ENCODE results near the gene ROBO3. TPM values are rescaled to one million over a fixed set of nuclear protein-coding genes. Genes with fewer than 3 reads are reported as not detected.

Gene ROBO3
- total and polyA plus RNA-seq, 3 experiments from 2014 or later, result 2.2 to 9.4 (median 7.7) TPM

DNA sequence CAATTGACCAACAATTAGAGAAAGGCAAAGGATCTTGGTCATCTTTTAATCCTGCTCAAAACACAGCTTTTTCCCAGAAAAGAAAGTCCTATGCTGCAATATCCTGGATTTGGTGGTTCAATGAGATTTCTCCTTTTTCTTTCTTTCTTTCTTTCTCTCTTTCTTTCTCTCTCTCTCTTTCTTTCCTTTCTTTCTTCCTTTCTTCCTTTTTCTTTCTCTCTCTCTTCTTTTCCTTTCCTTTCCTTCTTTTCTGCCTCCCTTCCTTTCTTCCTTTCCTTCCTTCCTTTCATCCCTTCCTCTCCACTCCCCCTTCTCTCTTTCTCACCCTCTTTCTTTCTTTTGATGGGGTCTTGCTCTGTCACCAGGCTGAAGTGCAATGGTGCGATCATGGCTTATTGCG is 33.3 kb upstream of the ROBO3 start:
- no peak overlapping the region for H3K4me3 Mint-ChIP-seq
- H3K36me3 Mint-ChIP-seq, result no peaks in the 10 kb centered on the region

GRCh38 chr11:124832571-124832970 is 32.7 kb upstream of the ROBO3 start:
- H3K4me1 Mint-ChIP-seq, result peaks cover 8 to 11% (median 10%) of the 10 kb centered on the region in 3 donors
- H3K4me3 Mint-ChIP-seq, result no peak overlapping the region
- POLR2A ChIA-PET, result no interaction called here
- H3K27ac Mint-ChIP-seq, result peak overlapping the region in 1 of 8 donors; percentile 47
- no peak overlapping the region for H3K4me3 ChIP-seq (ENCODE audit: low read length)
- H3K9me3 Mint-ChIP-seq, result no peaks in the 10 kb centered on the region
- H3K27me3 ChIP-seq (ENCODE audit: insufficient read depth, low read length, poor library complexity, severe bottlenecking), result peaks cover 5% of the 10 kb centered on the region
- peaks cover 30 to 52% of the 10 kb centered on the region in 2 donors for H3K27me3 Mint-ChIP-seq
- CTCF ChIA-PET, result interaction anchor here (1.6 to 10.4 kb wide), 2 partner anchors 161 to 189 kb away, joined by 6 to 105 read pairs; partner anchors contain the start of genes SIAE and SPA17
- no peak overlapping the region for H3K27ac ChIP-seq (ENCODE audit: low read depth, low read length)
- DNase-seq, result no peak
- H3K36me3 ChIP-seq (ENCODE audit: insufficient read depth, low read length), result no peaks in the 10 kb centered on the region
- no peaks in the 10 kb centered on the region for H3K4me1 ChIP-seq (ENCODE audit: insufficient read depth, low read length)
- no peaks in the 10 kb centered on the region for H3K9me3 ChIP-seq (ENCODE audit: low read length)
- no peaks in the 10 kb centered on the region for H3K36me3 Mint-ChIP-seq

More for the DNA sequence above, 33.3 kb upstream of the ROBO3 start:
- Mint-ChIP-seq H3K4me1 (peaks cover 5 to 8% (median 6%) of the 10 kb centered on the region in 3 donors), H3K27me3 (peaks cover 28 to 53% of the 10 kb centered on the region in 2 donors), H3K9me3 (no peaks in the 10 kb centered on the region), H3K27ac (no peak overlapping the region)
- ChIA-PET POLR2A (no interaction called here), CTCF (interaction anchor here (0.8 to 10.4 kb wide), 3 partner anchors 34 to 187 kb away, joined by 3 to 105 read pairs (median 4); partner anchors contain the start of genes SIAE and SPA17)
- Histone ChIP-seq H3K4me1 (ENCODE audit: insufficient read depth, low read length) (no peaks in the 10 kb centered on the region), H3K27ac (ENCODE audit: low read depth, low read length) (no peak overlapping the region), H3K9me3 (ENCODE audit: low read length) (no peaks in the 10 kb centered on the region), H3K27me3 (ENCODE audit: insufficient read depth, low read length, poor library complexity, severe bottlenecking) (no peaks in the 10 kb centered on the region), H3K36me3 (ENCODE audit: insufficient read depth, low read length) (no peaks in the 10 kb centered on the region), H3K4me3 (ENCODE audit: low read length) (no peak overlapping the region)
- no peak for DNase-seq

- Histone ChIP-seq H3K4me1 (ENCODE audit: insufficient read depth, low read length) (no peaks in the 10 kb centered on the region), H3K9me3 (ENCODE audit: low read length) (no peaks in the 10 kb centered on the region), H3K27me3 (ENCODE audit: insufficient read depth, low read length, poor library complexity, severe bottlenecking) (peaks cover 21% of the 10 kb centered on the region), H3K27ac (ENCODE audit: low read depth, low read length) (no peak overlapping the region), H3K36me3 (ENCODE audit: insufficient read depth, low read length) (no peaks in the 10 kb centered on the region), H3K4me3 (ENCODE audit: low read length) (no peak overlapping the region)
- POLR2A ChIA-PET, result no interaction called here
- H3K27ac Mint-ChIP-seq, result no peak overlapping the region
- no peaks in the 10 kb centered on the region for H3K36me3 Mint-ChIP-seq
- no peaks in the 10 kb centered on the region for H3K9me3 Mint-ChIP-seq
- DNase-seq, result no peak
- H3K27me3 Mint-ChIP-seq, result peaks cover 43 to 53% of the 10 kb centered on the region in 2 donors
- CTCF ChIA-PET, result interaction anchor here (0.8 to 10.4 kb wide), 2 partner anchors 71 to 163 kb away, joined by 3 to 105 read pairs; partner anchors contain the start of genes SIAE and SPA17
- H3K4me3 Mint-ChIP-seq, result no peak overlapping the region
- peaks cover 8 to 13% (median 10%) of the 10 kb centered on the region in 3 donors for H3K4me1 Mint-ChIP-seq
Observed at GRCh38 chr11:124834526-124835180, 30.6 kb upstream of the ROBO3 start.

DNA sequence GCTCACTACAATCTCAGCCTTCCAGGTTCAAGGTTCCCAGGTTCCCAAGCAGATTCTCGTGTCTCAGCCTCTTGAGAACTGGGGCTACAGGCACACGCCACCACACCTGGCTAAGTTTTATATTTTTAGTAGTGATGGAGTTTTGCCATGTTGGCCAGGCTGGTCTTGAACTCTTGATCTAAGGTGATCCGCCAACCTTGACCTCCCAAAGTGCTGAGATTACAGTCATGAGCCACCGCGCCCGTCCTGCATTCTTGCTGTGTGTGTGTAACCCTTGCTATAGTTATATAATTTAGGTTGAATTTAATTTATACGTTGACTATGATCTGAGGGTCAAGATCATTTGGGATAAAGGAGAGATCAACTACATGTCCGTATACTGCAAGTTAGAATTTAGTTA is 29.3 kb upstream of the ROBO3 start:
- H3K27ac ChIP-seq (ENCODE audit: low read depth, low read length), result no peak overlapping the region

DNA sequence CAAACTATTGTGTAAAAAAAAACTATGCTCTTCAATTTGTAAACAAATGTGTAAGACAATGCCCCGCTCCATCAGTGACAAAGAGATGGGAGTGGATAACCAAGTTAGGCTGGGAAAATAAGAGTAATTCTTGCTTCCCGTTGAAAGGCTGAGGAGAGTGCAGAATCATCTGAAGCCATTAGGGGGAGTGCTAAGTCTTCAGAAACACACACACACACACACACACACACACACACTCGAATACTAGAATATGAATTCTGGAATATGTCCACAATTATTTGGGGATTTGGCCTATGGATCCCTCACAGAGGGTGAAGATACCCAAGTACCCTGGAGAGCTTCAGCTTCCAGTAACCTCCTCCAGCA is 27.8 kb upstream of the ROBO3 start:
- Histone ChIP-seq H3K27ac (ENCODE audit: low read depth, low read length) (no peak overlapping the region), H3K27me3 (ENCODE audit: insufficient read depth, low read length, poor library complexity, severe bottlenecking) (peaks cover 47% of the 10 kb centered on the region), H3K4me1 (ENCODE audit: insufficient read depth, low read length) (no peaks in the 10 kb centered on the region), H3K4me3 (ENCODE audit: low read length) (no peak overlapping the region), H3K36me3 (ENCODE audit: insufficient read depth, low read length) (no peaks in the 10 kb centered on the region), H3K9me3 (ENCODE audit: low read length) (no peaks in the 10 kb centered on the region)
- Mint-ChIP-seq H3K9me3 (no peaks in the 10 kb centered on the region), H3K4me1 (peaks cover 13 to 20% (median 16%) of the 10 kb centered on the region in 3 donors), H3K27me3 (peaks cover 58 to 69% of the 10 kb centered on the region in 2 donors), H3K27ac (no peak overlapping the region), H3K36me3 (no peaks in the 10 kb centered on the region), H3K4me3 (peak overlapping the region in 1 of 7 donors; percentile 58)
- POLR2A ChIA-PET, result interaction anchor here (0.8 to 1.0 kb wide), 2 partner anchors 45 to 164 kb away, joined by 3 to 4 read pairs; partner anchors contain the start of genes SIAE and SPA17
- CTCF ChIA-PET, result interaction anchor here (1.0 to 10.4 kb wide), 15 partner anchors 13 to 197 kb away, joined by 3 to 105 read pairs (median 6); partner anchors contain the start of genes MSANTD2, SIAE and SPA17
- DNase-seq, result no peak

More for the DNA sequence above, 29.3 kb upstream of the ROBO3 start:
- H3K27ac Mint-ChIP-seq, result no peak overlapping the region
- Histone ChIP-seq H3K27me3 (ENCODE audit: insufficient read depth, low read length, poor library complexity, severe bottlenecking) (peaks cover 34% of the 10 kb centered on the region), H3K4me1 (ENCODE audit: insufficient read depth, low read length) (no peaks in the 10 kb centered on the region), H3K36me3 (ENCODE audit: insufficient read depth, low read length) (no peaks in the 10 kb centered on the region), H3K4me3 (ENCODE audit: low read length) (no peak overlapping the region), H3K9me3 (ENCODE audit: low read length) (no peaks in the 10 kb centered on the region)
- H3K27me3 Mint-ChIP-seq, result peaks cover 48 to 62% of the 10 kb centered on the region in 2 donors
- no peaks in the 10 kb centered on the region for H3K9me3 Mint-ChIP-seq
- ChIA-PET CTCF (interaction anchor here (1.0 to 10.4 kb wide), 18 partner anchors 28 to 196 kb away, joined by 3 to 105 read pairs (median 6); partner anchors contain the start of genes MSANTD2, SIAE and SPA17), POLR2A (interaction anchor here (0.9 kb wide), 1 partner anchor 167 kb away, joined by 3 read pairs; no protein-coding TSS in a partner anchor)
- peak overlapping the region in 6 of 7 donors; percentile 20 to 81 (median 69) for H3K4me3 Mint-ChIP-seq
- no peak for DNase-seq
- H3K36me3 Mint-ChIP-seq, result no peaks in the 10 kb centered on the region
- H3K4me1 Mint-ChIP-seq, result peaks cover 13 to 20% (median 16%) of the 10 kb centered on the region in 3 donors

DNA sequence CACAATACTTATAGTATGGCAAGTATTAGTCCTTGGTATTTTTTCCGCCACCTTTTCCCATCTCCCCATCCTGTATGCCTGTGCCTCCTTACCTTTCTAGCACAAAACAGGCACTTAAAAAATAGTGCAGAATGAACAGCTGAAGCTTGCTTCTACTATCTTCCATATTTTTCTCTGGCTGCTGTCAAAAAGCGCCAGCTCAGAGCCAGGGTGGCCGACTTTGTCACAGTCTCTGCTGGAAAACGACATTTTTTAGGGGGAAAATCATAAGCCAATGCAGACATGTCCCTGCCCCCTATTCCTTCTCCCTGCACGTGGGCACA is 26.5 kb upstream of the ROBO3 start:
- H3K9me3 ChIP-seq (ENCODE audit: low read length), result no peaks in the 10 kb centered on the region
- no peak overlapping the region for H3K27ac ChIP-seq (ENCODE audit: low read depth, low read length)
- H3K4me1 Mint-ChIP-seq, result peaks cover 13 to 24% (median 16%) of the 10 kb centered on the region in 3 donors
- H3K27me3 ChIP-seq (ENCODE audit: insufficient read depth, low read length, poor library complexity, severe bottlenecking), result peaks cover 60% of the 10 kb centered on the region
- peak overlapping the region in 2 of 7 donors; percentile 34 to 44 for H3K4me3 Mint-ChIP-seq
- no peaks in the 10 kb centered on the region for H3K4me1 ChIP-seq (ENCODE audit: insufficient read depth, low read length)
- peak overlapping the region in 1 of 8 donors; percentile 0 for H3K27ac Mint-ChIP-seq
- H3K36me3 ChIP-seq (ENCODE audit: insufficient read depth, low read length), result no peaks in the 10 kb centered on the region
- H3K27me3 Mint-ChIP-seq, result peaks cover 55 to 72% of the 10 kb centered on the region in 2 donors
- no peak for DNase-seq
- no peaks in the 10 kb centered on the region for H3K9me3 Mint-ChIP-seq
- CTCF ChIA-PET, result interaction anchor here (0.6 to 10.4 kb wide), 6 partner anchors 54 to 195 kb away, joined by 3 to 105 read pairs (median 8); partner anchors contain the start of genes SIAE and SPA17
- H3K36me3 Mint-ChIP-seq, result no peaks in the 10 kb centered on the region
- no peak overlapping the region for H3K4me3 ChIP-seq (ENCODE audit: low read length)
- POLR2A ChIA-PET, result no interaction called here

GRCh38 chr11:124839128-124839971 is 25.9 kb upstream of the ROBO3 start:
- ChIA-PET CTCF (interaction anchor here (0.6 to 10.4 kb wide), 8 partner anchors 26 to 195 kb away, joined by 3 to 105 read pairs (median 6); partner anchors contain the start of genes ROBO3, SIAE and SPA17), POLR2A (interaction anchor here (0.5 kb wide), 1 partner anchor 39 kb away, joined by 4 read pairs; no protein-coding TSS in a partner anchor)
- peak overlapping the region in 4 of 7 donors; percentile 15 to 73 (median 44) for H3K4me3 Mint-ChIP-seq
- H3K27me3 Mint-ChIP-seq, result peaks cover 57 to 72% of the 10 kb centered on the region in 2 donors
- H3K4me1 Mint-ChIP-seq, result peaks cover 13 to 24% (median 16%) of the 10 kb centered on the region in 3 donors
- Histone ChIP-seq H3K4me3 (ENCODE audit: low read length) (no peak overlapping the region), H3K27ac (ENCODE audit: low read depth, low read length) (no peak overlapping the region), H3K27me3 (ENCODE audit: insufficient read depth, low read length, poor library complexity, severe bottlenecking) (peaks cover 65% of the 10 kb centered on the region), H3K4me1 (ENCODE audit: insufficient read depth, low read length) (no peaks in the 10 kb centered on the region), H3K36me3 (ENCODE audit: insufficient read depth, low read length) (no peaks in the 10 kb centered on the region), H3K9me3 (ENCODE audit: low read length) (no peaks in the 10 kb centered on the region)
- H3K9me3 Mint-ChIP-seq, result no peaks in the 10 kb centered on the region
- no peak overlapping the region for H3K27ac Mint-ChIP-seq
- DNase-seq, result no peak
- no peaks in the 10 kb centered on the region for H3K36me3 Mint-ChIP-seq

Measured in CD8-positive, alpha-beta memory T cell (primary cell).